ENCODE measurements around the gene YWHAH. TPM values are rescaled to one million over a fixed set of nuclear protein-coding genes. Genes with fewer than 3 reads are reported as not detected.

Gene YWHAH
- total and polyA plus RNA-seq, 3 experiments from 2014 or later: 113 to 198 (median 185) TPM

DNA sequence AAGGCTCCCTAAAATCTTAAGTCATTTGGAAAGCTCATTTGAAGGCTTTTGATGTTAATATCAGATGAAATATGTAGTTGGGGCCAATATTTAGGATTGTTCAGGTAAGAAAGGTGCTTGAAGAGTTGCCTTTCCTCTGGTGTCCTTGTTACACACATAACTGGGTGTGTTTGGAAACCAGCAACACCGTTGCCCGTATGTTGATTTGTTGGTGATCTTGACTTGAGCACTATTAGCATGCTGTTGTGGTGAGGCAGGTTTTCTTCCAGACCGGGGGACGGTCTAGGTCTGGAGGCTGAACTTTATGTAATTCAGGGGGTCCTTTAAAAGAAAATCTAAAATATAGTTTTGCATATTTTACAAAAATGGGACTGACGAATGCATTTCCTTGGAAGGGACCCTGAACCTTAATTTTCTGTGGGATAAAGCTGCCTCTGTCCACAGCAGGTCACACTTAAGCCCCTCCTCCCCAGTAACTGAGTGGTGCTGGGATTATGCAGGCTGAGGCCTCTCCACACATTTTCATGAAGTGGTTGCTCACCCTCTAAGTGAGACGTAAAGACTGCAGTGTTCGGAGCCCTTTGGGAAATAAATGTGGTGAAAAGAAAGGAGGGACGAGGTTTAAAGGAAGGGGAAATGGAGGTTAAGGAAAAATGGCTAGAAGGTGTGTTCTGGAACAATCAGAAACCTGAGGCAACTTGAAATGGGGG lies 1.8 kb downstream of the YWHAH start:
- H3K36me3 ChIP-seq (ENCODE audit: insufficient read depth, low read length): peaks cover 4% of the 10 kb centered on the region
- H3K27ac ChIP-seq (ENCODE audit: low read depth, low read length): peak overlapping the region; percentile 89
- CTCF ChIA-PET: interaction anchor here (0.9 to 2.1 kb wide), 6 partner anchors 11 to 282 kb away, joined by 3 to 9 read pairs (median 4); partner anchors contain the start of gene DEPDC5
- POLR2A ChIA-PET: interaction anchor here (0.5 to 3.9 kb wide), 3 partner anchors 269 to 494 kb away, joined by 4 to 16 read pairs (median 4); partner anchors contain the start of gene PISD
- Mint-ChIP-seq H3K36me3 (peaks cover 0 to 33% (median 3%) of the 10 kb centered on the region in 3 donors), H3K27me3 (no peaks in the 10 kb centered on the region), H3K27ac (no peak overlapping the region), H3K9me3 (no peaks in the 10 kb centered on the region), H3K4me1 (peaks cover 13 to 20% (median 19%) of the 10 kb centered on the region in 3 donors), H3K4me3 (no peak overlapping the region)
- H3K4me3 ChIP-seq (ENCODE audit: low read length): peak overlapping the region; percentile 69
- H3K4me1 ChIP-seq (ENCODE audit: insufficient read depth, low read length): peaks cover 25% of the 10 kb centered on the region
- H3K9me3 ChIP-seq (ENCODE audit: low read length): no peaks in the 10 kb centered on the region
- DNase-seq: no peak
- no peaks in the 10 kb centered on the region for H3K27me3 ChIP-seq (ENCODE audit: insufficient read depth, low read length, poor library complexity, severe bottlenecking)

DNA sequence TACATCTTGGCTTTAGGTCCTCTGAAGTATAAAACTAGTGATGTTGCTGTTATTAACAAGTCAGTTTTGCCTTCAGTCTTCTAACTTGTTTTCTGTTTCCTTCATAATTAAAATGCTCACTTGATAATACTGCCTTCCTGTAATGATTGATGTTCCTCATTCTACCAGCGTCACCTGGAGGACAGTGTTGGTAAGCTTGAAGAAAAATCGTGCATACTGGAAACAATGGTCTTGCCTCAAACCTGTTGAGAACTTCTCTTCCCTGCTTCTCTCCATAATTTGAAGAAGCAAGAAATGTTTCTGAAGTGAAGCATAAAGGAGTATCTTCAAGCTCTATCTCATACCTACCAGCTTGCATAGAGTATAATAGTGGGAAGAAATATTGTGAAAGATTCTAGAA lies 3.0 kb downstream of the YWHAH start:
- peaks cover 25 to 32% (median 31%) of the 10 kb centered on the region in 3 donors for H3K4me1 Mint-ChIP-seq
- peaks cover 0 to 36% (median 3%) of the 10 kb centered on the region in 3 donors for H3K36me3 Mint-ChIP-seq
- DNase-seq: peak in 3 of 5 donors; percentile 34 to 52 (median 42)

DNA sequence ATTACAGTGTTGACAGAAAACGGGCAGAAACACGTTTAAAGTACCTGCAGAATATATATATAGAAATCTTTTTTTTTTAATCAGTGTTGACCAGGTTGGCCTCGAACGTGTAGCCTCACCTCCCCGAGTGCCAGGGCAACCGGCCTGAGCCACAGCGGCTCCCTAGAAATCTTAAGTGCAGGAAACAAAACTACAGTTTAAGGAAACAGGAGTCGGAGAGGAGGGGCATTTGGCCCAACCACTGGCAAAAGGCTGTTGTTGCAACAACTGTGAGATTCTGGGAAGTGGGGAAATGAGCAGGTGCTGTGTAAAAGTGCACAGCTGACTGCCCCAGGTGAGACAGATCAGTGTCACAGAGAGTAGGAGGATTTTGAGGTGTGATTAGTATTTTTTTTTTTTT lies 3.7 kb downstream of the YWHAH start:
- CTCF ChIA-PET: interaction anchor here (0.7 to 1.9 kb wide), 7 partner anchors 14 to 286 kb away, joined by 3 to 7 read pairs (median 4); partner anchors contain the start of gene PISD
- peaks cover 0 to 36% (median 3%) of the 10 kb centered on the region in 3 donors for H3K36me3 Mint-ChIP-seq
- H3K27ac ChIP-seq (ENCODE audit: low read depth, low read length): no peak overlapping the region
- peaks cover 4% of the 10 kb centered on the region for H3K36me3 ChIP-seq (ENCODE audit: insufficient read depth, low read length)
- H3K27me3 ChIP-seq (ENCODE audit: insufficient read depth, low read length, poor library complexity, severe bottlenecking): no peaks in the 10 kb centered on the region
- H3K27ac Mint-ChIP-seq: peak overlapping the region in 3 of 8 donors; percentile 25 to 95 (median 85)
- POLR2A ChIA-PET: interaction anchor here (1.1 to 3.9 kb wide), 2 partner anchors 10 to 286 kb away, joined by 3 to 16 read pairs; partner anchors contain the start of gene PISD
- DNase-seq: no peak
- no peak overlapping the region for H3K4me3 ChIP-seq (ENCODE audit: low read length)
- H3K4me3 Mint-ChIP-seq: no peak overlapping the region
- peaks cover 40% of the 10 kb centered on the region for H3K4me1 ChIP-seq (ENCODE audit: insufficient read depth, low read length)
- H3K9me3 Mint-ChIP-seq: no peaks in the 10 kb centered on the region
- no peaks in the 10 kb centered on the region for H3K27me3 Mint-ChIP-seq
- H3K4me1 Mint-ChIP-seq: peaks cover 29 to 38% (median 38%) of the 10 kb centered on the region in 3 donors
- H3K9me3 ChIP-seq (ENCODE audit: low read length): no peaks in the 10 kb centered on the region

More for the DNA sequence above, 3.0 kb downstream of the YWHAH start:
- Mint-ChIP-seq H3K4me3 (peak overlapping the region in 4 of 7 donors; percentile 14 to 84 (median 50)), H3K9me3 (no peaks in the 10 kb centered on the region), H3K27ac (peak overlapping the region in 6 of 8 donors; percentile 69 to 87 (median 80)), H3K27me3 (no peaks in the 10 kb centered on the region)
- ChIA-PET CTCF (interaction anchor here (0.7 to 1.9 kb wide), 4 partner anchors 15 to 285 kb away, joined by 3 to 7 read pairs (median 6); partner anchors contain the start of gene PISD), POLR2A (interaction anchor here (1.1 to 3.9 kb wide), 2 partner anchors 11 to 285 kb away, joined by 3 to 16 read pairs; partner anchors contain the start of gene PISD)
- no peaks in the 10 kb centered on the region for H3K9me3 ChIP-seq (ENCODE audit: low read length)
- H3K27me3 ChIP-seq (ENCODE audit: insufficient read depth, low read length, poor library complexity, severe bottlenecking): no peaks in the 10 kb centered on the region
- H3K4me3 ChIP-seq (ENCODE audit: low read length): no peak overlapping the region
- H3K27ac ChIP-seq (ENCODE audit: low read depth, low read length): no peak overlapping the region
- H3K36me3 ChIP-seq (ENCODE audit: insufficient read depth, low read length): peaks cover 4% of the 10 kb centered on the region
- H3K4me1 ChIP-seq (ENCODE audit: insufficient read depth, low read length): peaks cover 33% of the 10 kb centered on the region

DNA sequence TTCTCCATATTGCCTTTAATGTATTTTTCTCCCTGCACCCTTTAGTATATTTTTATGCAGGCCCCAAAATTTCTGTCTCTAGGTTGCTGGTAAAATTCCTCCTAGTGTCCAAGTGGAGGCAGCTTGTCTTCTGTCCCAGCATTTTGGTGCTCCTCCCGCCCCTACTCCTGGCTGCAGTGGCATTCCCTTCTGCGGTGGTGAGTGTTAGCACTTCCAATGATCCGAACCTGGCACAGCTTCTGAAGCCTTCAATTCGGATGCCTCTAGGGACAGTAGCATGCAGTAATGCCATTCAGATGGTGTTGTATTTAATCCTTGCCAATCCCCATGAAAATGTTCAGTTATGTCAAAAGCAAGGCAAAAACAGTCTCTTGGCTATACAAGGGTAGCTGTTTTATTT lies 5.9 kb downstream of the YWHAH start:
- Mint-ChIP-seq H3K4me3 (no peak overlapping the region), H3K27ac (peak overlapping the region in 2 of 8 donors; percentile 91 to 97), H3K4me1 (peaks cover 47 to 57% (median 55%) of the 10 kb centered on the region in 3 donors), H3K27me3 (no peaks in the 10 kb centered on the region), H3K36me3 (peaks cover 0 to 39% (median 5%) of the 10 kb centered on the region in 3 donors), H3K9me3 (no peaks in the 10 kb centered on the region)
- peaks cover 53% of the 10 kb centered on the region for H3K4me1 ChIP-seq (ENCODE audit: insufficient read depth, low read length)
- peaks cover 4% of the 10 kb centered on the region for H3K36me3 ChIP-seq (ENCODE audit: insufficient read depth, low read length)
- H3K9me3 ChIP-seq (ENCODE audit: low read length): no peaks in the 10 kb centered on the region
- DNase-seq: no peak
- CTCF ChIA-PET: interaction anchor here (2.3 to 2.6 kb wide), 2 partner anchors 20 to 285 kb away, joined by 8 to 10 read pairs; no protein-coding TSS in a partner anchor
- no peak overlapping the region for H3K4me3 ChIP-seq (ENCODE audit: low read length)
- no peak overlapping the region for H3K27ac ChIP-seq (ENCODE audit: low read depth, low read length)
- POLR2A ChIA-PET: no interaction called here
- H3K27me3 ChIP-seq (ENCODE audit: insufficient read depth, low read length, poor library complexity, severe bottlenecking): no peaks in the 10 kb centered on the region

DNA sequence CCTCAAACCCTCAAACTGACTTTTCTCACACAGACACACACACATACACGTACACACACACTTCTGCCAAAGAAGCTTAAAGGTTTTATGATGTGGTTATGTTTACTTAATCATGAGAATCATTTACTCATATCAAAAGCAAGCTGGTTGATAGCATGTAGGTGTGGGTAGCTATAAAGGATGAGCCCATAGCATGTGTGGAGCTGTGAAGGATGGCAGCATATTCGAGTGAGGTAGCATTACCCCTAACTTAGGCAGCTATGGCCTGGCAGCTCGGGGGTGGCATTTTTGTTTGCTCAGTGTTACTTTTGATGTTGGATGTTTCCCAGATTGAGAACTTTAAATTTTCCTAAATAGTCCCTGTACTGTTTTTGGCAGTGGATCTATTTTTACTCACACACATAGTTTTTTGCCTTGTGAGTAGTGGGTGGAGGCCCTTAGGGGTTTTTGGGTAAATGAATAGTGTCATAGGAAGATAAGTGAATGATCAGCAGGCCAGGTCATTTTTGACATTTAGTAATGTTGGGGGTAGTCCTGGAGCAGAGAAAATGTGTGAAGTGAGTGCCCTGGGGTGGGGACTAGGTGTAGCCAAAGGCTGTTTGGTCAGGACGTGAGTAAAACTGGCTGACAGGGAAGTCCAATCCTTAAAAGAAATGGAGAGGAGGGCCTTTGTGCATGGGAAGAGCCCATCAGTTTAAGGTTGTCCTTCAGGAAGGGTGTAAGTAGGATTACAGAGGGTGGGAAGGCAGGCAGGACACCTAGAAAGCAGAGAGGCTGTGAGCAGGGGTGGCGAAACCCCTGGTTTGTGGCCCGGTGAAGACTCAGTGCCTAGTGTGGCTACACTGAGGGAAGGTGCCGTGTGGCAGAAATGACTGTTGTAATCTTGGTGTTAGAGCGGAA lies 7.1 kb downstream of the YWHAH start:
- no peak overlapping the region for H3K27ac ChIP-seq (ENCODE audit: low read depth, low read length)
- CTCF ChIA-PET: interaction anchor here (1.0 to 2.6 kb wide), 4 partner anchors 19 to 286 kb away, joined by 4 to 10 read pairs (median 6); no protein-coding TSS in a partner anchor

DNA sequence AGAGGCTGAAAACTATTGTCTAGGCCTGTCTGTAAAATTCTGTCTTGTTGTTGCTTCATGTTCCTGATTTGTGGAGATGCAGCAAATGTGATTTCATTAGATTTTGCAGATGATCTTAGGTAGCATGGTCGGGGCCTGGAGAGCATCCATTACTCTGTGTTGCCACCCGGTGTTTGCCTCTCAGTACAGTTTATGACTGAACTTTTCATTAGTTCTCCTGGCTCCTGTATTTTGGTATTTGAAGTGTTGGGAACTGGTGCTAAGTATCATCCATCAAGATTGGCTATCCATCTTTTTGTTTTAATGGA lies 7.7 kb downstream of the YWHAH start:
- Mint-ChIP-seq H3K27ac (peak overlapping the region; percentile 2 to 97 (median 84)), H3K9me3 (no peaks in the 10 kb centered on the region), H3K4me3 (peak overlapping the region; percentile 2 to 74 (median 20)), H3K27me3 (no peaks in the 10 kb centered on the region), H3K4me1 (peaks cover 60 to 73% (median 69%) of the 10 kb centered on the region in 3 donors), H3K36me3 (peaks cover 0 to 54% (median 10%) of the 10 kb centered on the region in 3 donors)
- Histone ChIP-seq H3K4me3 (ENCODE audit: low read length) (no peak overlapping the region), H3K36me3 (ENCODE audit: insufficient read depth, low read length) (peaks cover 9% of the 10 kb centered on the region), H3K27ac (ENCODE audit: low read depth, low read length) (no peak overlapping the region), H3K27me3 (ENCODE audit: insufficient read depth, low read length, poor library complexity, severe bottlenecking) (no peaks in the 10 kb centered on the region), H3K4me1 (ENCODE audit: insufficient read depth, low read length) (peaks cover 56% of the 10 kb centered on the region), H3K9me3 (ENCODE audit: low read length) (no peaks in the 10 kb centered on the region)
- POLR2A ChIA-PET: no interaction called here
- no peak for DNase-seq
- CTCF ChIA-PET: interaction anchor here (2.1 kb wide), 1 partner anchor 19 kb away, joined by 8 read pairs; no protein-coding TSS in a partner anchor

More for the DNA sequence above, 7.1 kb downstream of the YWHAH start:
- Histone ChIP-seq H3K9me3 (ENCODE audit: low read length) (no peaks in the 10 kb centered on the region), H3K27me3 (ENCODE audit: insufficient read depth, low read length, poor library complexity, severe bottlenecking) (no peaks in the 10 kb centered on the region), H3K36me3 (ENCODE audit: insufficient read depth, low read length) (peaks cover 6% of the 10 kb centered on the region), H3K4me3 (ENCODE audit: low read length) (no peak overlapping the region), H3K4me1 (ENCODE audit: insufficient read depth, low read length) (peaks cover 53% of the 10 kb centered on the region)
- H3K27ac Mint-ChIP-seq: peak overlapping the region in 7 of 8 donors; percentile 55 to 97 (median 85)
- H3K36me3 Mint-ChIP-seq: peaks cover 0 to 48% (median 8%) of the 10 kb centered on the region in 3 donors
- H3K4me3 Mint-ChIP-seq: peak overlapping the region in 6 of 7 donors; percentile 7 to 74 (median 28)
- no peak for DNase-seq
- no peaks in the 10 kb centered on the region for H3K27me3 Mint-ChIP-seq
- H3K9me3 Mint-ChIP-seq: no peaks in the 10 kb centered on the region
- peaks cover 57 to 69% (median 65%) of the 10 kb centered on the region in 3 donors for H3K4me1 Mint-ChIP-seq
- POLR2A ChIA-PET: interaction anchor here (0.6 kb wide), 1 partner anchor 73 kb away, joined by 3 read pairs; no protein-coding TSS in a partner anchor

DNA sequence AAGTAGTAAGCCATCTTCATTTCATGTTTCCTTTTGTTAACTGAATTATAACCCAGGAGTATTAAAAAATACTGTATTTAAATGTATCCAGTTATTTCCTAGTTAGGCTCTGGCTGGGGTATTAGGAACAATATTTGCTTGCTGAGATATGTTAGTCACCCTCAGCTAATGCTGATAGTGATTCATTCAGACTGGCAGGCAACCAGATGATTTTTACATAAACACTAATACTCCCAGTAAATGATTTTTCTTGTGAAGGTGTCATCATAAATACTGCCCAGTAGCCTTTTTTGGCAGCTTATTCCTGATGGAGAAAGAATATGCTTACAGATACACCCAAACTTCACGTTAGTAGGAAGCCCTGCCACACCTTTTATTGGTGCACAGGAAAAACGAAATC lies 8.1 kb downstream of the YWHAH start:
- Histone ChIP-seq H3K27me3 (ENCODE audit: insufficient read depth, low read length, poor library complexity, severe bottlenecking) (no peaks in the 10 kb centered on the region), H3K4me1 (ENCODE audit: insufficient read depth, low read length) (peaks cover 58% of the 10 kb centered on the region), H3K27ac (ENCODE audit: low read depth, low read length) (no peak overlapping the region), H3K9me3 (ENCODE audit: low read length) (no peaks in the 10 kb centered on the region), H3K36me3 (ENCODE audit: insufficient read depth, low read length) (peaks cover 9% of the 10 kb centered on the region), H3K4me3 (ENCODE audit: low read length) (no peak overlapping the region)
- POLR2A ChIA-PET: no interaction called here
- Mint-ChIP-seq H3K36me3 (peaks cover 0 to 56% (median 10%) of the 10 kb centered on the region in 3 donors), H3K9me3 (no peaks in the 10 kb centered on the region), H3K4me3 (peak overlapping the region in 2 of 7 donors; percentile 20 to 74), H3K27me3 (no peaks in the 10 kb centered on the region), H3K27ac (peak overlapping the region in 6 of 8 donors; percentile 80 to 97 (median 86)), H3K4me1 (peaks cover 58 to 73% (median 69%) of the 10 kb centered on the region in 3 donors)
- DNase-seq: no peak
- CTCF ChIA-PET: interaction anchor here (2.1 kb wide), 1 partner anchor 18 kb away, joined by 8 read pairs; no protein-coding TSS in a partner anchor

All from CD8-positive, alpha-beta memory T cell (primary cell).